HG02938 (cell line): ENCODE measurements around the gene CHCHD3.

Source experiments
- ATAC-seq: cut with Tn5 transposase; IDR thresholded peaks from one replicate; pipeline ENCODE4 v1.9.1; 2021; ENCODE audit warnings: mild to moderate bottlenecking, moderate library complexity; ENCODE audit not compliant: unreplicated experiment

Gene CHCHD3

DNA sequence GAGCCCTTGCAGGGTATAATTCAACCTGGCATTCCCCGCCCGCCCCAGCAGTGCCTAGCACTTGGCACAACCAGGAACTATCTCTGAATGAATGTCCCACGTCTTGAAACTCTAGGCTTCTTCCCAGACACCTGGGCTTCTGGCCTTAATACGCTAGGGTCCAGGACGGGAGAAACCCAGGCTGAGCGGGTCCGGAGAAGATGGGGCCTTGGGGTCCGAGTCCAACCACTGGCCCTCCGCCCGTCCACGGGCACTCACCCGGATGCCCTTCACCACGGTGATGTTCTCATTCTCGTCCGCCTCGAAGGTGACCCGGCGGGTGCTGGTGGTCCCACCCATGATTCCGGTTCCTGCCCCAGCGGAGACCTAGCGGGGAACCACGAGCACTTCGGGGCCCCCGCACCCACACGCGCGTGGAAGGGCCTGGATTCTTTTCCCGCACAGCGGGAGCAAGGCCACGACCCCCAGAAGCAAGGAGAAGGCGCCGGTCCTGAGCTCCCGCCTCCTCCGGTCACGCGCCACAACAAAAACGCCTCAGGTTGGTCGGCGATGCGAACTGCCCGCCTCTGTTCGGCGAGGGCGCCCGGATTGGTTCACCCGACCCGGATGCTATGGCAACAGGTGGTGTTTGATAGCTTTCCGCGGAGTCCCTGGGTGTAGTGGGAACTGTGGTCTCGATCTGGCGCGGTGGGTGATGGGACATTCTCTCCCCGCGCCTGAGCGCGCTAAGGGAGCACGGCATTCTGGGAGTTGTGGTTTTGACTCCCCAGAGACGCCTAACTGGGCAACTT, at the start of gene CHCHD3:
CHCHD3 (minus strand) TSS at position 492 of the 791 bp plus-strand sequence; CDS start at position 339, 153 bp downstream.
- ATAC-seq: peak; percentile 99

DNA sequence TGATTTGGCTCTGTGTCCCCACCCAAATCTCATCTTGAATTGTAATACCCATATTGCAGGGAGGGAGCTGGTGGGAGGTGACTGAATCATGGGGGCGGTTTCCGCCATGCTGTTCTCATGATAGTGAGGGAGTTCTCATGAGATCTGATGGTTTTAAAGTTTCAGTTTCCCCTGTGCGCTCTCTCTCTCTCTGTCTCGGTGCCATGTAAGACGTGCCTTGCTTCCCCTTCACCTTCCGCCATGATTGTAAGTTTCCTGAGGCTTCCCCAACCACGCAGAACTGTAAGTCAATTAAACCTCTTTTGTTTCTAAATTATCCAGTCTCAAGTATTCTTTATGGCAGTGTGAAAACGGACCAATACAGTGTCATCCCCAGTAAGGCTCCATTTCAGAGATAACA, 48.3 kb upstream of the CHCHD3 start:
- ATAC-seq: no peak

- no peak for ATAC-seq
These were observed 44.5 kb upstream of the CHCHD3 start for GRCh38 chr7:133126422-133126821.

GRCh38 chr7:133124974-133125373, 43.1 kb upstream of the CHCHD3 start:
- ATAC-seq: no peak

DNA sequence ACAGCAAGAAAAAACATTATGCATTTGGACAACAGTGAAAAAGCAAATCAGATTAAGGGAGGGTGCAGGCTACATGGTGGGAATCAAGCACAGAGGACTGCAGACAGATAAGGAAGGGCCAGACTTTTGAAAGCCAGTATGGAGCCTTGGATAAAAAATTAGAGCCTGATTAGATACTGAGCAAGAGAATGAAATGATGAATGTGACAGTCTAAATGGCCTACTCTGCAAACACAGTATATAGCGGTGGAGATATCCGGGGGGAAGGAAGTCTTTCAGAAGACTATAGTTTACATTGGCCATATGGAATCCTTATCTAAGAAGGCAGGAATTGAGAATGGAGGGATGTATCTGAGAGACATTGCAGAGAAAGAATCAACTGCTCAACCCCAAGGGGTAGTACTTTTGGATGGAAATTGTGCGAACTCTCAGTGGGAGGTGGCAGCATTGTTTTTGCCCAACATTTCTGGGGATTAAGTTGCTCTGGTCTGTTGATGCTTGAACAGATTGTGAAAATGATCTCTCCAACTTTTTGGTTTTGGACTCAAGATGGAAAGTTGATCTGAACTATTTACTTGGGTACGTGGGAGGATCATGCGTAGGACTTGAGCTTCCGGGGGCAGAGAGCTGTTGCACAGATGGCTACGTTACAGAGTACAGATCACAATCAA, 39.4 kb upstream of the CHCHD3 start:
- no peak for ATAC-seq

DNA sequence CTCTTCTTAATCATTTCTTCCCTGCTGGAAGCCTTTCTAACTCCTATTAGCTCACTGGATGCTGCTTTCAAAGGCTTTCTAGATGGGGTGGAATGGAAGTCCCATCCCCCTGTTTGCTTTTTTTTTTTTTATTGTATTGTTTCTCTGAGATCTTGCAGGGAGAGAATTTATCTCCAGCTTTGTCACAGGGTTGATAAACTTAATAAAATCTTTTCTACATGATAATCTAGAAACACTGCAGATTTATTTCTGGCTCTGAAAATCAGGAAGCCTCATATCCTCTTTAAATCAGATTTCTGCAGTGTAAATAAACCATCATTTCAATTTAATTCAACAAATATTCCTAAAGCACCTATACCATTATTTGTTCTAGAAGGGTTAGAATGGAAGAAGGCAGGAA, 37.2 kb upstream of the CHCHD3 start:
- no peak for ATAC-seq

DNA sequence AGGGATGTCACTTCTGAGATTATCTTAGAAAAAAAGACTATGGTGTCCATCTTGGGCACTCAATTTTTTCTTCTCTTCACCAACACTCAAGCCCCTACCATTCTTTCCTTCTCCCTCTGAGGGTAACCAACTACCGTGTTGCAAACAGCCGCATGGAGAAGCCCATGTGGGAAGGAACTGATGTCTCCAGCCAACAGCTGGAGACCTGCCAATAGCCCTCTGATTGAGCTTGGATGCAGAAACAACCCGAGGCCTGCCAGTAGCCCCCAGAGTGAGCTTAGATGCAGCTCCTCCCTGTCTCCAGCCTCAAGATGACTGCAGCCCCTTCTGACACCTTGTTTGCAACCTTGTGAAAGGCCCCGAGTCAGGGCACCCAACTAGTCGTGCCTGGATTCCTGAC, 36.4 kb upstream of the CHCHD3 start:
- no peak for ATAC-seq

GRCh38 chr7:133117452-133117851, 35.6 kb upstream of the CHCHD3 start:
- ATAC-seq: no peak

- ATAC-seq: no peak
These were observed 33.7 kb upstream of the CHCHD3 start for GRCh38 chr7:133115596-133115995.

DNA sequence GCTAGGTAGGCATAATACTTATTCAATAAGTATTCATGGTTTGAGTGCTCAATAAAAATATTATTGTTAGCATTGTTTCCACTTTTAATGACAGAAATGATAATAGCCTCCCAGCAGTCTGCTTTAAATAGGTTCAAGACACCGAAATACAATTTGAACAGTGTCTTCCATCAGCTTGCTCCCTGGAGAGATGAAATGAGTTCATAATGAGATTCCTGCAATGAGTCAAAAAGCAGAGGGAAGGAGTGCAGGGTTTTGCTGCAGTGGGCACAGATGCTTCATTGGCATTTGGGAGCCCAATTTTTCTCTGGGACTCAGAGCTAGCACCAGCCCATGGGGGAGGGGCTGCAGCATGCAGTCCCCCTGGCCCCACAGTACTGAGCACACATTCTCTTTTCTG, 32.6 kb upstream of the CHCHD3 start:
- no peak for ATAC-seq

GRCh38 chr7:133112976-133113375, 31.1 kb upstream of the CHCHD3 start:
- ATAC-seq: no peak

- no peak for ATAC-seq
These were observed 30.4 kb upstream of the CHCHD3 start for GRCh38 chr7:133112335-133112734.

GRCh38 chr7:133110312-133110711, 28.4 kb upstream of the CHCHD3 start:
- ATAC-seq: no peak

- no peak for ATAC-seq
These were observed 27.9 kb upstream of the CHCHD3 start for GRCh38 chr7:133109816-133110215.

- no peak for ATAC-seq
These were observed 26.1 kb upstream of the CHCHD3 start for GRCh38 chr7:133108023-133108422.

DNA sequence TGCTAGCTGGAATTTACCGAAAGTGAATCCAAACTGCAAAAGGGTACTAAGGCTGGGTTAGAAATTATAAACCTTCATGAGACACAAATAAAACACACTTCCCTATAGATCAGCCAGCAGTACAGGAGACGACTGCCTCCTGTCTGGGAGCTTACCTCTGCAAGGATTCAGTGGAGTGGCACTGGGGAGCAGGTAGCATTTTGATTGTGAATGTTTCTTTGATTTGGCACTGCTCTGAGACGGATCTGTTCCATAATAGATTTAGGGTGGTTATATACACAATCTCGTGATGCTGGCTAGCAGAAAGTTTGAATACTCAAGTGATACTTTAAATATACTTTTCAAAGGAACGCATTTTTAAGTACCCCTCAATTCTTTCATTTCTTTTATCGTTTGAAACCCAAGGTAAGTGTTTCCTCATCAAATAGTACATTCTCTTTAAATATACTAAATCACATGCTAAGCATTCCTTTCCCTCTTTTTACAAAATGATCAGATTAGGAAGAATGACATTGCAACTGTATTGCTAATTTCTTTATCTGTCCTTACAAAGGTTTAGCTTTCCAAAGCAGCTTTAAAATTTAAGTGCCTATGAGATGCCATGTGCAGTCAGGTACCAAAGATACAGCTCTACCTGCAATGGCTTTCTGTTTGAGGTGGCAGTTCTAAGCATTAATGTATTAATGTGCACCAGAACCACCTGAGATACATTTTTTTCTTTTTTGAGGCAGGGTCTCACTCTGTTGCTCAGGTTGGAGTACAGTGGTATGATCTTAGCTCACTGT, 20.6 kb upstream of the CHCHD3 start:
- ATAC-seq: no peak

DNA sequence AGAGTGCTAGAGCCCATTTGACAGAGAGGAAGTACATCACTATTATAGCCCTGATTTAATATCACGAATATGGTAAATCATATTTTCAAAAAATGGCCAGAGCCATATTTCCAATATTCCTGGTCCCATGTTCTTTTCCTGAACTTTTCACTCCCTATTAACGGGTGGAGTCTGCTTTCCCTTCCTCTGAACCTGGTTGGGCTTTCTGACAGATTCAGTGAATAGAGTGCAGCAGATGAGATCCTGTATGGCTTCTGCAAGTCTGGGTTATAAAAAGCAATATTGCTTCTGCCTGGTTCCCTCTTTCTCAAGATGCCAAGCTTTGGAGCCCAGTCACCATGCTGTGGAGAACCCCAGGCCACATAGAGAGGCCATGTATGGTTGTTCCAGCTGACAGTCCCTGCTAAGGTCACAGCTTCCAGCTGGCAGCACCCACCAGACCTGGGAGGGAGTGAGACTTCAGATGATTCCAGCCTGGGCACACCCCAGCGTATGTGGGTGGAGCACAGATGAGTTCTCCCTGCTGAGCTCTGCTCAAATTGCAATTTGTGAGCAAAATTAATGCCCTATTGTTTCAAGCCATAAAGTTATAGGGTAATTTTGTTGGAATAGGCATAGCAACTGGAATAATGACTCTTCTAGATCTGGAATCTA, 17.9 kb upstream of the CHCHD3 start:
- ATAC-seq: no peak

DNA sequence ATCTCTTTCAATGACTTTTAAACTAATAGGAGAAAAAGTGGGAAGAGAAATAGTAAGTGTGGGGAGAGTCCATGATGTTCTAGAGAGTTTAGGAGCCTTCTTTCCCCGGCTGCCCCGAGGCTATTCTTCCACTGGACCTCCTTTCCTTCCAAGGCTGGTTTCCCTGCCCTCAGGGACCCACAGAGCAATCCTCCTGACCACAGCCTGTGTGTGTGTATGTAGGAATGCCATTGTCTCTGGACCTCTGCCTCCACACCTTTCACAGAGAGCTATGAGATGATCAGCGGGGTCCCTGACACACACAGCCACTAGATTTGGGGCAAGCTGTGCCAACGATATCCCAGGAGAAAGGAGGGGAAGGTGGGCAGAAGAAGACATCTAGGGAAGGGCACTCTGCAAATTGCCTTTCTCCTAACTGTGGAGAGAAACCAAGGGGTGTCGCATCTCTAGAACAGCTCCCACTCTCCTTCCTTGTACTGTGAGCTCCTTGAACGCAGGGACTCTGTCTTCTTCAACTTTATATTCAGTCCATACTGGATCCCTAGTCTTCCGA, 13.3 kb upstream of the CHCHD3 start:
- ATAC-seq: no peak

DNA sequence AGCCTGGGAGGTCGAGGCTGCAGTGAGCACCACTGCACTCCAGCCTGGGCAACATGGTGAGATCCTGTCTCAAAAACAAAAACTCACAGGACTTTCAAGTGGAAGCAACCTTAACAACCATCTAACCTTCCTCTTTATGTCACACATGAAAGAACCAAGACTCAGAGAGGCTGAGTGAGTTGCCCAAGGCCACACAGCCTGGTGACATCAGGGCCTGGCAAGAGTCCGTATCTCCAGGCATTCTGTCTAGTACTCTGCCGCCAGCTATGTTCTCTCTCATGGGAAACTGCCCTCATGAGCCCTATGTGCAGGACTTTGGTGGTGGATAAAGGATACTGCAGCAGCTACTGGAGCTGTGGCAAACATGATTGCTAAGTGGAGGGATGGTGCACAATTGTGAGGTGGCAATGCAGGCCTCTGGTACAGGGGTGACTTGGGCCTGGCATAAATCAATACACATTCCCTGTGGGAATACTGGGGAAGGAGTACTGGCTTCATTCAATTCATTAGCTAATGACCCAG, 10.1 kb upstream of the CHCHD3 start:
- ATAC-seq: no peak

GRCh38 chr7:133082390-133082766, 488 bp upstream of the CHCHD3 start:
- no peak for ATAC-seq
